PFSK-1 (cell line): ENCODE results near the gene P2RY12.

ENCODE experiments used
- POLR2AphosphoS5 ChIP-seq: IDR thresholded peaks from 2 replicates; pipeline ENCODE4 v1.6.1; 2012; ENCODE audit warnings: low read depth, mild to moderate bottlenecking, control low read depth, low read length, moderate library complexity
- SIN3A ChIP-seq: IDR thresholded peaks from 2 replicates; pipeline ENCODE4 v1.6.1; 2012; ENCODE audit warnings: mild to moderate bottlenecking, low read length, moderate library complexity, borderline replicate concordance; ENCODE audit not compliant: insufficient read depth
- TAF1 ChIP-seq: IDR thresholded peaks from 2 replicates; pipeline ENCODE4 v1.6.1; 2012; ENCODE audit warnings: low read length, control low read depth, borderline replicate concordance; ENCODE audit not compliant: insufficient read depth

DNA sequence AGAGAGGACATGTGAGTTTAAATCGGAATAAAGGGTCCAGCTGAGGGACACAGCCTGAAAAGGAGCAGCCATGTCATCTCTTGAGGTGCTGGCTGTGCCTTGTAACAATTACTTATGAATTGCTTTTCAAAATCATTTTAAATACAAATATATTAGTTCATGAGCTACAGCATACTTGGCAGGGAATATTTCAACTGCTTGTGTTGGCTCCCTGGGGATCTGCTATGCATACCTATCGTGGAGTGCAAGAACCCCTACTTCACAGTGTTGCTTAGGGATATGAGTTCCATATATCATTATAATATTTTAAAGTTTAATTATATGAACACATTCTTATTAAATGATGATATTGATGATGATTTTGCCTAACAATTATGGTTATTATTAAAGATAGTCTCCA is 87.1 kb downstream of the P2RY12 start:
- TF ChIP-seq TAF1 (no peak), POLR2AphosphoS5 (no peak), SIN3A (no peak)
